ENCODE measurements around the gene CD276.

CD276 gene

GRCh38 chr15:73680549-73680948 is 3.6 kb upstream of the CD276 start:
- no peak overlapping the region for H3K4me2 ChIP-seq (ENCODE audit: low read length)
- peaks cover 38% of the 10 kb centered on the region for H3K27me3 ChIP-seq (ENCODE audit: low read depth, low read length)
- no peaks in the 10 kb centered on the region for H3K79me2 ChIP-seq (ENCODE audit: low read length)
- no peaks in the 10 kb centered on the region for H4K20me1 ChIP-seq (ENCODE audit: insufficient read depth, low read length)
- no peaks in the 10 kb centered on the region for H3K36me3 ChIP-seq (replicated peaks; ENCODE audit: low read depth, low read length)
- no peak overlapping the region for H2AFZ ChIP-seq (ENCODE audit: low read depth, low read length)
- H3K9ac ChIP-seq (ENCODE audit: low read length) = no peak overlapping the region
- no peak for TF ChIP-seq EZH2phosphoT487 (IDR thresholded peaks at IDR 0.05; ENCODE audit: low read depth)
- no peak for TF ChIP-seq CTCF (IDR thresholded peaks at IDR 0.05; ENCODE audit: low read depth, low read length)
- H3K4me1 ChIP-seq (ENCODE audit: low read length) = no peaks in the 10 kb centered on the region
- H3K27ac ChIP-seq (ENCODE audit: low read length) = no peak overlapping the region
- H3K9me3 ChIP-seq (ENCODE audit: insufficient read depth, low read length) = no peaks in the 10 kb centered on the region
- no peak overlapping the region for H3K4me3 ChIP-seq (ENCODE audit: low read length)

GRCh38 chr15:73681063-73681462 is 3.1 kb upstream of the CD276 start:
- no peaks in the 10 kb centered on the region for H3K4me1 ChIP-seq (ENCODE audit: low read length)
- no peaks in the 10 kb centered on the region for H3K9me3 ChIP-seq (ENCODE audit: insufficient read depth, low read length)
- H3K4me3 ChIP-seq (ENCODE audit: low read length) = no peak overlapping the region
- H2AFZ ChIP-seq (ENCODE audit: low read depth, low read length) = no peak overlapping the region
- no peaks in the 10 kb centered on the region for H3K36me3 ChIP-seq (replicated peaks; ENCODE audit: low read depth, low read length)
- TF ChIP-seq EZH2phosphoT487 (IDR thresholded peaks at IDR 0.05; ENCODE audit: low read depth) = no peak
- TF ChIP-seq CTCF (IDR thresholded peaks at IDR 0.05; ENCODE audit: low read depth, low read length) = no peak
- H3K79me2 ChIP-seq (ENCODE audit: low read length) = no peaks in the 10 kb centered on the region
- H3K9ac ChIP-seq (ENCODE audit: low read length) = no peak overlapping the region
- no peak overlapping the region for H3K27ac ChIP-seq (ENCODE audit: low read length)
- peaks cover 41% of the 10 kb centered on the region for H3K27me3 ChIP-seq (ENCODE audit: low read depth, low read length)
- H4K20me1 ChIP-seq (ENCODE audit: insufficient read depth, low read length) = no peaks in the 10 kb centered on the region
- H3K4me2 ChIP-seq (ENCODE audit: low read length) = no peak overlapping the region

GRCh38 chr15:73681856-73682599 is 2.2 kb upstream of the CD276 start:
- Histone ChIP-seq H3K4me2 (ENCODE audit: low read length) (no peak overlapping the region), H3K9ac (ENCODE audit: low read length) (no peak overlapping the region), H3K4me1 (ENCODE audit: low read length) (no peaks in the 10 kb centered on the region)

More at GRCh38 chr15:73681856-73682599, 2.2 kb upstream of the CD276 start:
- Histone ChIP-seq H3K36me3 (replicated peaks; ENCODE audit: low read depth, low read length) (no peaks in the 10 kb centered on the region), H3K79me2 (ENCODE audit: low read length) (no peaks in the 10 kb centered on the region), H3K27ac (ENCODE audit: low read length) (no peak overlapping the region), H2AFZ (ENCODE audit: low read depth, low read length) (no peak overlapping the region), H3K4me3 (ENCODE audit: low read length) (no peak overlapping the region), H3K27me3 (ENCODE audit: low read depth, low read length) (peaks cover 43% of the 10 kb centered on the region), H3K9me3 (ENCODE audit: insufficient read depth, low read length) (no peaks in the 10 kb centered on the region), H4K20me1 (ENCODE audit: insufficient read depth, low read length) (no peaks in the 10 kb centered on the region)
- TF ChIP-seq EZH2phosphoT487 (IDR thresholded peaks at IDR 0.05; ENCODE audit: low read depth) (no peak), CTCF (IDR thresholded peaks at IDR 0.05; ENCODE audit: low read depth, low read length) (no peak)
